T-cell (primary cell): Measurements from ENCODE around the gene EPN2. TPM values are rescaled to one million over a fixed set of nuclear protein-coding genes. Genes with fewer than 3 reads are reported as not detected.

Source experiments
- ATAC-seq, 4 experiments: fragments of 200-7000 bp in 3 of 4; fragments of 150-1000 bp in 1 of 4; cut with Tn5 transposase; replicated peaks in 1 of 4; 1 replicate in 3 of 4; 2 replicates in 1 of 4; pipeline ENCODE4 v1.10.0; 2021; ENCODE audit warnings: moderate library complexity in 3 of 4, mild to moderate bottlenecking in 2 of 4, moderate number of reproducible peaks in 1 of 4
- CTCF ChIA-PET, 2 donors: fragments of 300-600 bp; sonication (Branson Sonifier 250); formaldehyde crosslinking; loops; one replicate each; lab custom pipeline; 2022; ENCODE audit warnings: antibody characterized with exemption in 2 of 2; lab: Charles Lee
- POLR2A ChIA-PET, 2 donors: fragments of 300-600 bp; sonication (Branson Sonifier 250); formaldehyde crosslinking; loops; one replicate each; lab custom pipeline; 2022; ENCODE audit warnings: antibody characterized with exemption in 2 of 2; lab: Charles Lee
- DNase-seq, 35 experiments: peaks; one replicate each; pipeline versions ENCODE4 v3.0.0 to v3.0.0-alpha.2; 2013 to 2023
- H3K27ac ChIP-seq: one replicate; pipeline ENCODE4 v1.5.1; 2013; ENCODE audit warnings: low read length
- H3K27me3 ChIP-seq, 2 experiments: replicated peaks in 1 of 2; 1 replicate in 1 of 2; 2 replicates in 1 of 2; pipeline versions ENCODE4 v1.6.1 to v1.7.0; 2013; ENCODE audit warnings: low read length in 1 of 2, mixed read lengths in 1 of 2; ENCODE audit not compliant: control insufficient read depth in 2 of 2, insufficient read depth in 2 of 2; ENCODE audit errors: extremely low read depth in 1 of 2
- H3K36me3 ChIP-seq, 2 donors: 1 replicate in 1 of 2; 2 replicates in 1 of 2; pipeline versions ENCODE4 v1.6.1 to v1.7.0; 2013; ENCODE audit warnings: low read length in 1 of 2; ENCODE audit not compliant: control insufficient read depth in 2 of 2, insufficient read depth in 1 of 2; ENCODE audit errors: extremely low read depth in 1 of 2
- H3K4me1 ChIP-seq, 2 experiments: 1 replicate in 1 of 2; 2 replicates in 1 of 2; pipeline versions ENCODE4 v1.6.1 to v1.7.0; 2013; ENCODE audit warnings: low read length in 2 of 2, mixed read lengths in 1 of 2; ENCODE audit not compliant: insufficient read depth in 2 of 2, control insufficient read depth in 1 of 2; ENCODE audit errors: extremely low read depth in 1 of 2
- H3K4me3 ChIP-seq, 2 donors: 1 replicate in 1 of 2; 2 replicates in 1 of 2; pipeline versions ENCODE4 v1.5.1 to v1.7.0; 2013; ENCODE audit warnings: mild to moderate bottlenecking in 2 of 2, low read length in 1 of 2, moderate library complexity in 1 of 2; ENCODE audit not compliant: control insufficient read depth in 1 of 2; ENCODE audit errors: extremely low read depth in 1 of 2
- H3K9me3 ChIP-seq: 2 replicates; pipeline ENCODE4 v1.7.0; 2013
- H3K27ac Mint-ChIP-seq, 2 donors: one replicate each; pipeline ENCODE4 v1.8.0; 2020 to 2021; ENCODE audit warnings: mild to moderate bottlenecking in 2 of 2, mixed read lengths in 2 of 2
- H3K27me3 Mint-ChIP-seq, 2 donors: one replicate each; pipeline ENCODE4 v1.8.0; 2021 to 2022; ENCODE audit warnings: mixed read lengths in 2 of 2
- H3K36me3 Mint-ChIP-seq: one replicate; pipeline ENCODE4 v1.8.0; 2021; ENCODE audit warnings: mixed read lengths
- H3K4me1 Mint-ChIP-seq, 3 donors: one replicate each; pipeline ENCODE4 v1.8.0; 2020 to 2022; ENCODE audit warnings: mixed read lengths in 3 of 3, mild to moderate bottlenecking in 1 of 3
- H3K4me3 Mint-ChIP-seq, 3 donors: one replicate each; pipeline ENCODE4 v1.8.0; 2020 to 2022; ENCODE audit warnings: mild to moderate bottlenecking in 3 of 3, mixed read lengths in 3 of 3, moderate library complexity in 3 of 3
- H3K9me3 Mint-ChIP-seq, 3 donors: one replicate each; pipeline ENCODE4 v1.8.0; 2020 to 2022; ENCODE audit warnings: mixed read lengths in 3 of 3
- WGBS: methylation state at CpG from one replicate; pipeline ENCODE4 v1.1.5; 2013; ENCODE audit warnings: missing lambda C conversion rate; ENCODE audit not compliant: insufficient coverage; 5-methylcytosine and 5-hydroxymethylcytosine counted together
- total RNA-seq, 35 experiments: library from RNA in 6 of 35; stranded (reverse) in 6 of 35; fragments of 120-200 nt in 1 of 35; gene quantifications; one replicate each; pipeline versions ENCODE4 v1.2.1 to v1.2.4 and lab custom pipeline; 2013 to 2026

The EPN2 gene
- total RNA-seq, 5 donors from 2014 or later (not counting 1 experiment from before 2014, with no cell fraction given): 5.5 to 9.8 (median 8.4) TPM

GRCh38 chr17:19329136-19329535 is 92.0 kb downstream of the EPN2 start:
- H3K9me3 Mint-ChIP-seq: peaks cover 0 to 12% (median 8%) of the 10 kb centered on the region in 3 donors
- no peaks in the 10 kb centered on the region for H3K27me3 Mint-ChIP-seq
- Histone ChIP-seq H3K27ac (no peak overlapping the region), H3K9me3 (no peaks in the 10 kb centered on the region), H3K27me3 (peaks cover 0 to 17% of the 10 kb centered on the region in 2 experiments), H3K36me3 (no peaks in the 10 kb centered on the region), H3K4me3 (no peak overlapping the region), H3K4me1 (no peaks in the 10 kb centered on the region)
- ChIA-PET POLR2A (no interaction called here), CTCF (no interaction called here)
- 100% methylated on average over 1 of the region's 2 CpGs for WGBS
- no peak overlapping the region for H3K27ac Mint-ChIP-seq
- DNase-seq (no peak), ATAC-seq (no peak)
- no peaks in the 10 kb centered on the region for H3K4me1 Mint-ChIP-seq
- H3K4me3 Mint-ChIP-seq: no peak overlapping the region
- no peaks in the 10 kb centered on the region for H3K36me3 Mint-ChIP-seq

GRCh38 chr17:19329839-19330238 is 92.7 kb downstream of the EPN2 start:
- 100% methylated on average over 1 of the region's 2 CpGs for WGBS
- H3K27ac ChIP-seq: no peak overlapping the region
- Mint-ChIP-seq H3K9me3 (peaks cover 0 to 12% (median 8%) of the 10 kb centered on the region in 3 donors), H3K27me3 (no peaks in the 10 kb centered on the region), H3K4me1 (no peaks in the 10 kb centered on the region), H3K36me3 (no peaks in the 10 kb centered on the region), H3K27ac (no peak overlapping the region), H3K4me3 (no peak overlapping the region)
- peaks cover 0 to 22% of the 10 kb centered on the region in 2 experiments for H3K27me3 ChIP-seq
- ATAC-seq (no peak), DNase-seq (peak in 1 of 35 experiments; percentile 12)
- CTCF ChIA-PET: no interaction called here
- no peak overlapping the region for H3K4me3 ChIP-seq
- H3K9me3 ChIP-seq: no peaks in the 10 kb centered on the region
- no peaks in the 10 kb centered on the region for H3K4me1 ChIP-seq
- H3K36me3 ChIP-seq: no peaks in the 10 kb centered on the region
- POLR2A ChIA-PET: no interaction called here

GRCh38 chr17:19330271-19330670 is 93.1 kb downstream of the EPN2 start:
- ATAC-seq (no peak), DNase-seq (peak in 1 of 35 experiments; percentile 5)
- WGBS: 62% methylated on average over 2 of the region's 3 CpGs
- ChIA-PET CTCF (no interaction called here), POLR2A (no interaction called here)
- Histone ChIP-seq H3K9me3 (no peaks in the 10 kb centered on the region), H3K4me3 (no peak overlapping the region), H3K27me3 (peaks cover 0 to 22% of the 10 kb centered on the region in 2 experiments), H3K4me1 (no peaks in the 10 kb centered on the region), H3K36me3 (no peaks in the 10 kb centered on the region), H3K27ac (no peak overlapping the region)
- Mint-ChIP-seq H3K36me3 (no peaks in the 10 kb centered on the region), H3K4me3 (no peak overlapping the region), H3K9me3 (peaks cover 0 to 9% (median 4%) of the 10 kb centered on the region in 3 donors), H3K27me3 (no peaks in the 10 kb centered on the region), H3K27ac (no peak overlapping the region), H3K4me1 (no peaks in the 10 kb centered on the region)

DNA sequence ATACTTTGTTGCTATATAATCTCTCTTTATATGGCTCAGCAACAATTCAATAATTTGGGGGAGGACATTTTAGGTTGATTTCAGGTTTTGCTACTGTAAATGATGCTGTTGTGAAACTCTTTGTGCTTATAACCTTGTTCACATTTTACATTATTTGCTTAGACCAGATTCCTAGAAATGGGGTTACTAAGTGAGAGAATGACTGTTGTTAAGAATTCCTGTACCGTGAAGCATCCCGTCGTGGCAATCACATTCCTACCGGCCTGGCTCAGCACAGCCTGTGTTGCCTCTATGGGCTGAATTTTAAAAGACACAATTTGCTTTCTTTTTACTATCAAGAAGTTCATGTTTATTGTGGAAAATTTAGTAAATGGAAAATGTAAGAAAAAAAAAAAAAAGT is 94.0 kb downstream of the EPN2 start:
- Mint-ChIP-seq H3K36me3 (no peaks in the 10 kb centered on the region), H3K9me3 (peaks cover 0 to under 1% (median 0%) of the 10 kb centered on the region in 3 donors), H3K27me3 (peaks cover 0 to 4% of the 10 kb centered on the region in 2 donors), H3K4me3 (no peak overlapping the region), H3K27ac (no peak overlapping the region), H3K4me1 (no peaks in the 10 kb centered on the region)
- Histone ChIP-seq H3K4me3 (no peak overlapping the region), H3K27me3 (peaks cover 0 to 26% of the 10 kb centered on the region in 2 experiments), H3K36me3 (no peaks in the 10 kb centered on the region), H3K4me1 (no peaks in the 10 kb centered on the region), H3K27ac (no peak overlapping the region), H3K9me3 (no peaks in the 10 kb centered on the region)
- no CpG with 5 or more reads among the region's 4 CpGs for WGBS
- DNase-seq (no peak), ATAC-seq (no peak)
- ChIA-PET POLR2A (no interaction called here), CTCF (interaction anchor here in 1 of 2 donors (0.6 kb wide), 1 partner anchor 25 kb away, joined by 4 read pairs; no protein-coding TSS in a partner anchor)

GRCh38 chr17:19331543-19332245 is 94.5 kb downstream of the EPN2 start:
- H3K4me1 Mint-ChIP-seq: no peaks in the 10 kb centered on the region
- Histone ChIP-seq H3K36me3 (no peaks in the 10 kb centered on the region), H3K9me3 (no peaks in the 10 kb centered on the region), H3K4me1 (no peaks in the 10 kb centered on the region), H3K27ac (no peak overlapping the region), H3K4me3 (no peak overlapping the region), H3K27me3 (peaks cover 0 to 31% of the 10 kb centered on the region in 2 experiments)
- no peak overlapping the region for H3K27ac Mint-ChIP-seq
- no peaks in the 10 kb centered on the region for H3K36me3 Mint-ChIP-seq
- ChIA-PET POLR2A (no interaction called here), CTCF (interaction anchor here in 1 of 2 donors (0.6 kb wide), 1 partner anchor 26 kb away, joined by 4 read pairs; no protein-coding TSS in a partner anchor)
- whole genome bisulfite sequencing: 84% methylated on average over 6 of the region's 13 CpGs
- H3K4me3 Mint-ChIP-seq: no peak overlapping the region
- H3K27me3 Mint-ChIP-seq: peaks cover 0 to 4% of the 10 kb centered on the region in 2 donors
- H3K9me3 Mint-ChIP-seq: no peaks in the 10 kb centered on the region
- ATAC-seq (no peak), DNase-seq (no peak)

GRCh38 chr17:19332371-19333131 is 95.4 kb downstream of the EPN2 start:
- ChIA-PET POLR2A (no interaction called here), CTCF (no interaction called here)
- Mint-ChIP-seq H3K4me3 (no peak overlapping the region), H3K36me3 (no peaks in the 10 kb centered on the region), H3K9me3 (no peaks in the 10 kb centered on the region), H3K4me1 (no peaks in the 10 kb centered on the region), H3K27me3 (peaks cover 4 to 7% of the 10 kb centered on the region in 2 donors), H3K27ac (no peak overlapping the region)
- H3K4me3 ChIP-seq: no peak overlapping the region
- peak in 1 of 35 experiments; percentile 16 for DNase-seq
- no peak for ATAC-seq
- H3K4me1 ChIP-seq: no peaks in the 10 kb centered on the region
- no peaks in the 10 kb centered on the region for H3K36me3 ChIP-seq
- H3K9me3 ChIP-seq: no peaks in the 10 kb centered on the region
- no peak overlapping the region for H3K27ac ChIP-seq
- H3K27me3 ChIP-seq: peaks cover 0 to 39% of the 10 kb centered on the region in 2 experiments
- WGBS: 67% methylated on average over 3 of the region's 6 CpGs
